SKM-1 (cell line): ENCODE results near the gene RAB11FIP4.

Experiments used
- DNase-seq: peaks from one replicate; lab custom pipeline; 2025; ENCODE audit not compliant: unreplicated experiment; lab: John Stamatoyannopoulos, UW

RAB11FIP4 gene

DNA sequence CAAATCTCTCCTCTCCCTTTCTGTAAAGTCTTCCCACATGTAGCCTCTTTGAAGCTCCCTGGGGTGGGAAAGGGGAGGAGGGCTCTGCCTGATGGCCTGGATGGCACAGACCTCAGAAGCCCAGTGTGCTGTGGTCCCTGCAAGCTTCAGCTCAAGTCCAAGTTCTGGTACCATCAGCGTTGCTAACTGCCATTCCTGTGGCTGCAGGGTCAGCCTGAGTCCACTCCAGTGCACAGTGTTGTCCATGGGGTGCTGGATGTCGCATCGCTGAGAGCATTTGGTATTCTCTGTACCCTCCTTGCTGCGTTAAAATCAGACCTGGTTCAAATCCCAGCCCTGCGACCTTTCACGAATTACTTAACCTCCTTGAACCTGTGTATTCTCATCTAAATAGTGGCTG, 105.1 kb downstream of the RAB11FIP4 start:
- no peak for DNase-seq

DNA sequence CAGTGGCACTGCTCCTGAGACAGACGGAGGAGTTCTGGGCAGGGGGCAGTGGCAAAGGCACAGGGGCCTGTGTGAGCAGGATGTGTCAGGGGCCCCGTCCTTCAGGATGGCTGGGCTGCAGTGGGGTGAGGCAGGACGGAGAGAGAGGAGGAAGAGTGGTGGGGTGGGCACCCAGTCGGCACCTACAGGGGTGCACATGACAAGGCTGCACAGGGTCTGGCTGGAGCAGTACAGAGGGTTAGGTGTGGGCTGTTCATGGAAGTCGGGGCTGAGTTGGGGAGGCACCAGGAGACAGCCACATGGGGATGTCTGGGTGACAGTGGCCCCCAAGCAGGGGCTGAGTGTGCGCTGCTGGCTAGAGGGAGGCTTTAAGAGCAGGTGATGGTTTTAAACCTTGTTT, 106.0 kb downstream of the RAB11FIP4 start:
- DNase-seq = no peak

DNA sequence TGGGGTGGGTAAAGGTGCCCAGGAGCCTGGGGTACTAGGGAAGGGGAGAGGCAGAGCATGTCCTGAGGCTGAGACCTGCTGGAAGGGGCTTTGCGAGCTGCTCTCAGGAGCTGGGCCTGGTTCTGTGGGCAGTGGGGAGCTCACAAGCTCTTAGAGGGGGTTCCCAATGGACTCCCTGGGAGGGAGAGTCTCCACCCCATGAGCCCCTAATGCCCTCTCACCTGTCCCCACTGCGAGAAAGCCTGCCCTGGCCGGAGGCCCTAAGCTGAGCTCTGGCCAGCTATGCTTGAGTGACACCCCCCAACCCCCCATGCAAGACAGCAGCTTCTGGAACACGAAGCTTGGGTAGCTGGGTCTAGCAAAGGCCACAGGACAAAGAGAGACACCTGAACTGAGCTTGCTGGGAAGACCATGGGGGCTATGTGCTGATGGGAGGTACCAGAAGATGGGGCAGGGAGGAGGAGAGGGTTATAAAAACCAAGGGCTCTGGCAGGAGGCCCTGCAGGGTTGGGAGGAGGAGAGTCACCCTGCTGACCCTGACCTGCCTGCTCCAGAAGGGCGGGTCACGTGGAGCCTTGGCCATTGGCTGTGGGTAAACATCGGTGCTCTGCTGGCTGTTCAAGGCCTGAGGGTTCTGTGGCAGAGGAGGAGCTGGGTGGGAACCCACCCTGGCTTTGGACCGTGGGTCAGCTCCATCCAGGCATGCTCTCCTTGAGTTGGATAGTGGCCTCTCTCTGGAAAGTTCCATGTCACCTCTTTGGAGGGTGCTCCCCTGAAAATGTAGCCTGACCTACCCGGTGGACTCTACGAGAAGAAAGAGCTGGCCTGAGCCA, 106.7 kb downstream of the RAB11FIP4 start:
- DNase-seq = no peak

DNA sequence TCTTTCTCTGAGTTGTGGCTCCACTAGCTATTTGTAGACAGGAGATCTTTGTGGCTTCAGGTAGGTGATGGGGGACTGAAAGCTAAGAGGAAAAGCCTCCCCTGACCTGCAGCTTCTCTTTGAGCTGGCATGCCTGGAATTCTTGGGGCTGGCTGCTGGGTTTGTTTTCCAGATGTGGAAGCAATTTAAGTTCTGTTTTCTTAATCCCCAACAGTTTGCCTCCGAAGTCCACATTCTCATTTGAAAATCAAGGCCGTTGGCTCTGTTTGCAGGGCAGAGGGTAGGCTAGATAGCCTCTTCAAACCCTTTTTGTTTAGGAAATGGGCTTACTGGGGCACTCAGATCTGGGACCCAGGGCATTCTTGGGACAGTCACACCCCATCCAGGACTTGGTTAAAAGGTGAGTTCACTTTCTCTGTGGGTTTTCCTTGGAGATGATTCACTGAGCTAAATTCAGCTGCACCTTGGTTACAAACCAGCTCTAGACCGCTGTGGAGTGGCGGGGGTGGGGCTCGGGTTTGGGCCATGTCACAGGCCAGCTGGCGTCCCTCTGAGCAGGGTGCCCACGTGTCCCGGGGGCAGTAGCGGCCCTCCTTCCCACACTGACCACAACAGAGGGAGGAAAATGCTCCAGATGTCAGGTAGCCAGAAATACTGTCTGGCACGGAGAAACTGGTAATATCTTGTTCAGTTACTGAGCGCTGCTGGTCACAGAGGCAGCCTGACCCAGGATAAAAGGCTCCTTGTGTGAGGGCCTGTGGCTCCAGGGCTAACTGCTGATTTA, 108.5 kb downstream of the RAB11FIP4 start:
- no peak for DNase-seq

DNA sequence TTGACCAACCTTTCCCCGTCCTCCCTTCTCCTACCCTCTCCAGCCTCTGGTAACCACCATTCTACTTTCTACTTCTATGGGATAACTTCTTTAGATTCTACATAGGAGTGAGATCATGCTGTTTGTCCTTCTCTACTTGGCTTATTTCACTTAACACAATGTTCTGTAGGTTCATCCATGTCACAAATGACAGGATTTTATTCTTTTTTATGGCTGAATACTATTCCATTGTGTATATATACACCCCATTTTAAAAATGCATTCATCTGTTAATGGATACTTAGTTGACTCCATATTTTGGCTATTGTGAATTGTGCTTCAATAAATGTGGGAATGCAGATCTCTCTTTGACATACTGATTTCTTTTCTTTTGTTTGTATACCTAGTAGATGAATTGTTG, 115.0 kb downstream of the RAB11FIP4 start:
- no peak for DNase-seq

DNA sequence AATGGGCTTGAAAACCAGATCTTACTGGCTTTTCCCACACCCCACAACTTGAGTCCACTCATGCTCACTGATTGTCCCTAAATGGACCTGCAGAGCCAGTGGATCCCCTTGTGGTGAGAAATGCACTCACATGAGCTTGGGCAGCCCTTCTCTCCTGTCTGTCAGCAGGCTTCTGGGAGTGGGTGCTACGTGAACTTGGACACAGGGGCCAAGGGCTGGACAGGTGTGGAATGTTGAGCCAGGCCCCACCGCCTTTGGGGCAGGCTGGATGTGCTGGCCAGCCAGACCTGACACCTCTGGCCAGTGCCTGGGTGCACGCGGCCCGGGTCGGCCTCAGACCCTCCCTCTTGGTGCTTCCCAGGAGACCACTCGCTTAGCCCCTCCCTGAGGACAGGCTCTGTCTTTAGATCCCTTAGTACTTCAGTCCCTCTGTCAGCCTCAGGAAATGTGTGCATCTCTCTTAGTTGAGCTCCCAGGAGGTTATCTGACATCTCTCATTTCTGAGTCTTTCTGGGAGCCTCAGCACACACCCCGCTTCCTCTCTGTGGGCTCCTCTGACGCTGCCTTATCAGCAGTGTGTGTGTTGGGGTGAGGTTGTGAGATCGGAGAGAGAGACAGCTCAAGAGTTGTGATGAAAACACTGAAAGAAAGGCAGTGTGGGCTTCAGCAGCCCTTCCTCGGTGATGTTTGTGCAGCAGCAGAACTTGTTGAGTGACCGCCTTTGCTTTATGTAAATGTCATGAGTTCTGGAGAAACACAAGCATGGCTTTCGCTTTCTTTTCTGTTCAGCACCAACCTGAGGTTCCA, 117.0 kb downstream of the RAB11FIP4 start:
- DNase-seq = no peak

DNA sequence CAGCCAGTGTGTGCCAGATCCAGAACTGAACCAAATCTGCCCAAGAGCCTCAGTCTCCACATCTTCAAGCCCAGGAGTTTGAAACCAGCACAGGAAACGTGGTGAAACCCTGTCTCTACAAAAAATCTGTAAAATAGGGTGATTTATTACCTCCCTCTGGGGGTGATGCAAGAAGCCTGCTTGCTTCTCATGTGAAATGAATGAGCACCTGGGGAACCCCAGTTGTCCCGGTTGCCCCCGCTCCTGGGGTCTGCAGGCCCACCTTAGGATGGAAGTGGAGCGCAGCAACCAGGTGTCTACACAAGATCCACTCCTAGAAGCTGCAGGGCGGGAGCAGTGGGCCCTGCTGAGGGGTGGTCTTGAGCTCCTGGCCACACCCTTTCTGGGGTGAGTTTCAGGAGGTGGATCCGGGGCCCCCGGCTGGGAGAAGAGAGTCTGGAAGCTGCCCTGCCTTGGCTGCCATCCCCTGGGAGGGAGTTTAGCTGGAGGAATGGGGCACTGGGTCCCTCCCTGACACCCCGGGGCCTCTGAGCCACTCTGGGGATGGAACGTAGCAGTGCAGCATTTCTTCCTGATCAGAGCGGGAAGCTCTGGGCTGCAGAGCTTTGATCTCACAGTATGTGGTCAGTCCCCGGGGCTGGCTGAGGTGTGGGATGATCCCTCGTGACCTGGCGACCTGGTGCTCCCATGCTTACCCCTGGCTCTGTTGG, 117.8 kb downstream of the RAB11FIP4 start:
- no peak for DNase-seq

DNA sequence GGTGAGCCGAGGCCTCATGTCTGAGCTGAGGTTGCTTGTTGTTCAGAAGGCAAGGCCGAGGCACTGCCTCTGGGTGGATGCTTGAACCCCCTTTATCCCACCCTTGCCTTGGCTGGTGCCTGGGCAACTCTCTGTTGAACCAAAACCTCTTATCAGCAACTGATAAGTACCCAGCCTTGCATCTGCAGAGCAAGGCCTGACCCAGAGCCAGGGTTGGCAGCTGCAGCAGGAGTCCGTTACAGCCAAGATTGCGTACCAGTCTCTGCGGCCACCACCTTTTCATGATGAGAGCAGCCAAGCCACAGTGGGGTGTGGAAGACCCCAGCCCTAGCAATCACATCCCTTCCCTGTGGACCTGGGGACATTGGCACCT, 118.3 kb downstream of the RAB11FIP4 start:
- no peak for DNase-seq

DNA sequence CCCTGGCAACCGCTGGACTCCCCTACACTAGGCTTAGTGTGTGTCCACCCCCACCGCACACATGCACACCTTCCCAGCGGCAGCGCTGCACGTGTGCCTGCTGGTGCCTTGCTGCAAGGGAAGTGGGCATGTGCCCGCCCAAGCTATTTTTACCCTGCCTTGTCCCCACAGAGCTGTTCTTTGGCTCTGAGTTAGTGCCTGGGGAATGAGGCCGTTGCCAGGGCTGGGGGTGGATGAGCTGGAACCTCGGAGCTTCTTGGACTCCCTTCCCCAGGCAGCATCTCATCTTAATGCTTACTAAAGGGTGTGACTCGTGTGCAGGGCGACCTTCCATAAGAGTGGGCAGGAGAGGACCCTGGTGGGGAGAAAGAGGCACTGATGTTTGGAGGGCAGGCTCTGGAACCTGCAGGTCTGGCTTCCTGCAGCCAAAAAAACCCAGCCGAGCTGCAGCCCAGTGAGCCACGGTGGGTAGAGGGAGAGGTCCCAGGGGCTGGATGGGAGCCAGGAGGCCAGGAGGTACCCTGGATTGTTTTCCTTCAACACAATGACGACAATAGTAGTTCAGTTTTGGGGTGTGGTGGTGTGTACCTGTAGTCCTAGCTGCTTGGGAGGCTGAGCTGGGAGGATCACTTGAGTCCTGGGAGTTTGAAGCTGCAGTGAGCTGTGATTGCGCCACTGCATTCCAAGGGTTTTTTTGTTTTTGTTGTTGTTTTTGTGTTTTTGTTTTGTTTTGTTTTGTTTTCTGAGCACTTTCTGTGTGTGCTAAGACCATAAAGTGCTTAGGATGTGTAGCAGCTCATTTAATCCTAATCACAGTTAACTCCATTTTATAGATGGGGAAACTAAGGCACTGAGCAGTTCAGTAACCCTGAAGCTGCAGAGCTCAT, 119.1 kb downstream of the RAB11FIP4 start:
- no peak for DNase-seq

DNA sequence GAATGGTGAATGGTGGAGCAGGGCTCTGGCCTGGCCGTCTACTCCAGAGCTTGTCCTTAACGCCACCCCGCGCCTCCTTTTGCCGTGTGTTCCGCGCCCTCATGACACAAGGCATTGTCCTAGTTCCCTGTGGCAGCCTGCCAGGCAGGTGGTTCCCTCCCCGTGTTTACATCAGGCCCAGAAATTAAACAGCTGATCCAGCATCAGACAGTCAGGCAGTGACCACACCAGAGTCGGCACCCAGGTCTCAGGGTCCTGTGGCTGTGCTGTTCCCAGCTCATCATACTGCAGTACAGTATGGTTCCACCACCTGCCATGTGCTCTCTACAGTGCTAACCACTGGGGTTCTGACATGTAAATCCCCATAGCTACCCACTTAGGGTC, 119.7 kb downstream of the RAB11FIP4 start:
- DNase-seq = no peak

DNA sequence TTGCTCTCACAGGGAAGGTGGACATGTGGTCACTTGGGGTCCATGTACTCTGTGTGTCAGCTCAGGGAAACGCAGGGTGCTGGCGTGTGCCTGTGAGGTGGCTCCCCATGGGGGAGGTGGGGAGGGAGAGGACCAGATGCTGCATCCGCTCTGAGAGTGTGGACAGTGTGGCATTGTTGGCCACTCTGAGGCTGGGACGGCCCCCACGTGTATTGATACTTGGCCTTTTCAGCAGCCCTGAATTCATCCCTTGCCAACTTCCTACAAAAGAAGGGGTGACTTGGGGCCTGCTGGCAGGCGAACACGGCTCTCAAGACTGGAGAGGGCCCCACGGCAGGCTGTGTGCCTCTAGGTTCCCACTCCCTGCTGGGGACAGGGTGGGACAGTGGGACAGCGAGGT, 120.1 kb downstream of the RAB11FIP4 start:
- DNase-seq = no peak

DNA sequence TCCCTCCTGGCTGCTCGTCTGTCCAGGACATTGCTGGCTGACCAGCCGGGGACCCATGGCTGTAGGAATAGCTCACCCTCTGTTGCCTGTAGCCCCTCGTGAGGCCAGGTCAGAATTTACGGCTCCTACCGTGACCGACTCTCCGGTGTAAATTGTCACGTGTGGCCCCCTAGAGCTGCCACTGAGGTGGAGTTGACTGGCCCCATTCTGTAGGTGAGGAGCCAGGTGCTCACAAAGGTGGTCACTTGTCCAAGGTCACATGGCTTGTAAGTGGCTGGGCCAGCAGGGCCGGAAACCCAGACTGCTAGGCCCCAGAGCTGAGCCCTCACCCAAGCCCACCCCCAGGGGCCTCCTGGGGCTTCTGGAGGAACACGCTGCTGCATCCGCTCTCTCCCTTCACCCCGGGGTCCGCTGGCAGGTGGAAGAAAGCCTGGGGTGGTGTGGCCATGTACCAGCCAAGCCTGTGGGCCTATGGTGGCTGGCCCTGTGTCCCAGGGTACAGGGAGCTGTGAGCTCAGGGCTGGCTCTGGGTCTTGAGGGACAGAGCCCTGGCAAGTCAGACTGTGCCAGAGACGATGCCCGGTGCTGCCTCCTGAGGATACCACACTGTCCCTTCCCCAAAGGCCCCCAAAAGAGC, 120.7 kb downstream of the RAB11FIP4 start:
- DNase-seq = no peak

DNA sequence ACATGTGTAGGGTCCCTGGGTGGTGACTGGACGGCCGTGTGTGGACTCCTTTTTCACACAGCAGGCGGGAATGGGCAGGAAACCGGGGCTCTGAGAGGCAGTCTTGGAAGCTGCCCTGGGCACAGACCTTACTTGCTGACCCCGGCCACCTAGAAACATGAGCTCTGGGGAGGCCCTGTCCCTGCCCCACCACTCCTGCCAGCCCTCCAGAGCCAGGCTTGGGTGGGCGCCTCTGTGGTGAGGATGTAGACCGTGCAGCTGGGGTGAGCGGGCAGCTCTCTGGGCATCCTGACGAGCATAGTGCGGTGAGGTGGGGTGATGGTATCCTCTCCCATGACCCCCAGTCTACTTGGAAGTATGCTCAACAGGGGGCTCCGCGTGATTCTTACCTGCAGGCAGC, 121.3 kb downstream of the RAB11FIP4 start:
- DNase-seq = no peak

DNA sequence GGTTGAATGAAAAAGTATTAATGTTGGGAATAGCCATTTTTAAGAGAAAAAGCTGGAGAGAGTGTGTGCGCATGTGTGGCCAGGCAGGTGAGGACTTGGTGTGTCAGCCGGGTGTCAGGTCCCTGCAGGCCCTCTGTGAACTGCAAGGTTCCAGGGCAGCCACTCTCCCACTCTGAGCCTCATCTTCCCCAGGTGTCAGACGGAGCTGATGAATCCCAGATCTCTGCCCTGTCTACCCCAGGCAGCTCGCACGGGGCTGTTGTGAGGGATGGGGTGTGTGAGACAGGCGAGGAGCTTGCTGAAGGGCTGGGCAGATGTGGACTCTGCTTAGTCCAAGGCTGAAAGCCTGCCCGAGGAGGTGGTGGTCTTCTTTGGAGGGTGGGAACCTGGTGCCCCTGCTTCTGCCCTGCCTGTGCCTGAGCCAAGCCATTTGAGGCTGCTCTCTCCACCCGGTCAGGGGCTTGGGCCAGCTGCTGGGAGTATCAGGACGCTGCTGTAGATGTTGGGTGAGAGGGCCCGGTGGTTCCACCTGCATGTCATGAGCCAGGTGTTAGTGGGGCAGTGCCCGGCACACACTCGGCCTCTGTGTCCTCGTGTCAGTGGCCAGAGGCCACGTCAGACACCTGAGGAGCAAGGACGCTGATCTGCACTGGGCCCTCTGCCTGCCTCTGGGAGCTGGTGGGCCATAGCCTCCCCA, 122.4 kb downstream of the RAB11FIP4 start:
- no peak for DNase-seq

DNA sequence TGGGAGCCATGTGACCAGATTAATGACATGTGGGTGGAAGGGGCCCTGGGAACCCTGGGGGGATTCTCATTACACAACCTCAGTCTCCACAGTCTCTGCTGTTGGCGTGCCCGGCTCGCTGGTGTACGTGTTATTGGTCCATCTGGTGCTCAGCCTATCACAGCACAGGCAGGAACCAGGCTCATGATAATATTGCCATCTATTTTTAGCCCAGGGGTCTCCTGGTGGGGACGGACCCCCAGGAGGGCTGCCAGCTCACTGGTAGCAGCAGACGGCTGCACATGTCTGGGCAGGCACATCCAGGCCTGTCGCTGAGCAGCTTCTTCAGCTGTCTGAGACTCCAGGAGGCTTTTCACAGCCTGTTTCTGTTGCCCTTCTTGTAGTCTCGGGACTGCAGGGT, 123.8 kb downstream of the RAB11FIP4 start:
- no peak for DNase-seq

DNA sequence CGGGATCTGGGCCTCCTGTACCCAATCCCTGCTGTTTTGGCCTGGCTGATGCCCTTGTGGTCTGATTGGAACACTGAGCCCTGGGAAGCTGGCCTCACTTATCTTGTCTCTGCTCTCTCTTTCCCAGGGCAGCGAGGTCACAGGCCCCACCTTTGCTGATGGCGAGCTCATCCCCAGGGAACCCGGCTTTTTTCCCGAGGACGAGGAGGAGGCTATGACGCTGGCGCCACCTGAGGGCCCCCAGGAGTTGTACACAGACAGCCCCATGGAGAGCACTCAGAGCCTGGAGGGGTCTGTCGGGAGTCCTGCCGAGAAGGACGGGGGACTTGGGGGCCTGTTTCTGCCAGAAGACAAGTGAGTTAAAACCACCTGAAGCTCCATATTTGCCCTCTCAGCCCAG, 126.0 kb downstream of the RAB11FIP4 start:
- DNase-seq = no peak

DNA sequence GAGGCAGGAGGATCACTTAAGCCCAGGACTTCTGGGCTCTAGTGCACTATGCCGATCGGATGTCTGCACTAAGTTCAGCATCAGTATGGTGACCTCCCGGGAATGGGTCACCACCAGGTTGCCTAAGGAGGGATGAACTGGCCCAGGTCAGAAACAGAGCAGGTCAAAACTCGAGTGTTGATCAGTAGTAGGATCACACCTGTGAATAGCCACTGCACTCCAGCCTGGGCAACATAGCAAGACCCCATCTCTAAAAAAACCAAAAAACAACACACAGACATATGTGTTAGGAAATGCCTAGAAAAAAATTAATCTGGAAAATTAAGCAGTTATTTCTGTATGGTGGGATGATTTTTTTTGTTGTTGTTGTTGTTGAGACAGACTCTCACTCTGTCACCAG, 127.0 kb downstream of the RAB11FIP4 start:
- DNase-seq = no peak

DNA sequence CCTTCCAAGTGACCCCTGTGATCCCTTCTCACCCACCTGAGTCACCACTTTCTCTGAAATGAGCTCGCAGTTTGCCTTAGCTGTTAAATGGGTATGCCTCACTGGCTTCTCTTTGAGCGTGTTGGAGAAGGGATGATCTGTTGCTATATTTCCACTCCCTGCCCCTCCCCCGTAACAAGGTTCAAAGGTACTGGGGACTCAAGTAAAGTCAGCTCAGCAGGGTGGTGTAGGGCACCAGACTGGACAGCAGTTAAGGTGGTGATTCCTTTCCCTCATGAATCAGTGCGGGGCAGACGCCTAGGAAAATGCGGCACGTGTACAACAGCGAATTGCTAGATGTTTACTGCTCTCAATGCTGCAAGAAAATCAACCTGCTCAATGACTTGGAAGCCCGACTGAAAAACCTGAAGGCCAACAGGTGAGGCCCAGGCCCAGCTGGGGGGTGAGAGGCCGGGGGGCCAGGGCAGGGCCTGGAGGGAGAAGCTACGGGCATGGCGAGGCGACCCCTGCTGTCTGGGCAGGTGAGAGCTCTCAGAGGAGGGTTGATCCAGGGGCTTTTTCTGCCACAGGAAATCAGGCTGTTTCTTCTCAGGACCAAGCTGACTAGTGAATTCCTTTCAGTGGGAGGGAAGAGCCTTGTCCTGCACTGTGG, 130.3 kb downstream of the RAB11FIP4 start:
- DNase-seq = no peak
